ENCODE measurements around the gene ADAMTSL1. TPM values are rescaled to one million over a fixed set of nuclear protein-coding genes. Genes with fewer than 3 reads are reported as not detected.

The ADAMTSL1 gene
- total and polyA plus RNA-seq, 9 of the 15 experiments (the other 6 are each of a cell fraction or from before 2014, with no cell fraction given), result 0.01 TPM; not detected in 8

GRCh38 chr9:18536554-18536953, 62.6 kb downstream of the ADAMTSL1 start (continued):
- TF ChIP-seq MYNN (IDR thresholded peaks at IDR 0.05), result no peak
- no peak for TF ChIP-seq MYNN (CRISPR knock-in tag; IDR thresholded peaks at IDR 0.05)
- TF ChIP-seq ZNF24 (IDR thresholded peaks at IDR 0.05), result no peak

- no peak for ATAC-seq
- Histone ChIP-seq H2AFZ (ENCODE audit: low read depth, low read length) (no peak overlapping the region), H3K4me2 (ENCODE audit: insufficient read depth, low read length) (no peak overlapping the region), H3K9me3 (replicated peaks; ENCODE audit: control insufficient read depth, insufficient read depth, low read depth, low read length) (no peaks in the 10 kb centered on the region), H3K79me2 (ENCODE audit: control insufficient read depth, insufficient read depth, low read length) (no peaks in the 10 kb centered on the region), H3K27me3 (ENCODE audit: control insufficient read depth in 2 of 2, insufficient read depth in 2 of 2, low read length in 2 of 2) (no peaks in the 10 kb centered on the region), H3K9ac (ENCODE audit: insufficient read depth in 1 of 2, low read depth in 2 of 2, low read length in 2 of 2) (no peak overlapping the region), H3K9me1 (ENCODE audit: control insufficient read depth, insufficient read depth, low read length) (no peaks in the 10 kb centered on the region), H3K4me3 (no peak overlapping the region), H3K36me3 (ENCODE audit: control insufficient read depth, insufficient read depth, low read length) (no peaks in the 10 kb centered on the region), H3K4me1 (replicated peaks in 1 of 2; ENCODE audit: control insufficient read depth in 2 of 2, insufficient read depth in 2 of 2, low read length in 2 of 2) (no peaks in the 10 kb centered on the region), H4K20me1 (replicated peaks; ENCODE audit: control insufficient read depth, insufficient read depth, low read length) (no peaks in the 10 kb centered on the region), H3K27ac (ENCODE audit: extremely low read depth, low read depth, low read length) (no peak overlapping the region)
- no peak for DNase-seq (ENCODE audit: extremely low read depth in 1 of 4, low spot score in 3 of 4)
- POLR2A ChIA-PET, result no interaction called here
- no peak for TF ChIP-seq MLX (CRISPR knock-in tag; conservative IDR thresholded peaks at IDR 0.05)
- TF ChIP-seq NR2F6 (CRISPR knock-in tag; IDR thresholded peaks at IDR 0.05), result no peak
- no peak for TF ChIP-seq ZBTB33 (CRISPR knock-in tag; IDR thresholded peaks at IDR 0.05)
- no peak for TF ChIP-seq ZNF12 (CRISPR knock-in tag; IDR thresholded peaks at IDR 0.05)
- in situ Hi-C loops (cut with MboI) (no loop called here), intact Hi-C loops (cut with micrococcal nuclease) (no loop called here)
- WGBS (ENCODE audit: insufficient coverage, low coverage, missing lambda C conversion rate), result 0% methylated on average over 5 of the region's 5 CpGs
- no peak for FAIRE-seq
- BruUV-seq (replicated peaks), result no TSS peak
- CTCF ChIA-PET (ENCODE audit: low intra/inter-chr PET ratio), result no interaction called here
These were observed 65.3 kb downstream of the ADAMTSL1 start for GRCh38 chr9:18539203-18539693.

All from K562 (cell line).